ENCODE data around the gene SPOCK1.
"Not testable (repeated sequence)": the region's sequence is repeated elsewhere in the genome, so short reads cannot be mapped to it uniquely, and the experiment has no call there.

Gene SPOCK1

GRCh38 chr5:137290373-137290772 is 208.8 kb downstream of the SPOCK1 start:
- no peak for DNase-seq

DNA sequence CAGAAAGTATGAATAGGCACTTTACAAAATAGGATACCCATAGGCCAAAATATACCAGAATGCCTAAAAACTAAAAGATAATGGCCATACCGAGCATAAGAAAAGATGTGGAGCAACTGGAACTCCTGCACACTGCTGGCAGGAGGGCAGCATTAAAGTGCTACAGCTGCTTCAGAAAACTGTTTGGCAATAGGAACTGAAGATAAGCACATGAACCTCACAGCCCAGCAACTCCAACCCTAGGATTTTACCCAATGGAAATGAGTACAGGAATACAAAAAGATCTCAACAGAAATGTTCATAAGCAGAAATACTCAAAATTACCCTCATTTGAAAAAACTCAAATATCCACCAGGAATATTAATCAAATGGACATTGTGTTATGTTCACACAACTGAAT is 209.3 kb downstream of the SPOCK1 start:
- DNase-seq: no peak

GRCh38 chr5:137287569-137287968 is 211.6 kb downstream of the SPOCK1 start:
- DNase-seq: no peak

DNA sequence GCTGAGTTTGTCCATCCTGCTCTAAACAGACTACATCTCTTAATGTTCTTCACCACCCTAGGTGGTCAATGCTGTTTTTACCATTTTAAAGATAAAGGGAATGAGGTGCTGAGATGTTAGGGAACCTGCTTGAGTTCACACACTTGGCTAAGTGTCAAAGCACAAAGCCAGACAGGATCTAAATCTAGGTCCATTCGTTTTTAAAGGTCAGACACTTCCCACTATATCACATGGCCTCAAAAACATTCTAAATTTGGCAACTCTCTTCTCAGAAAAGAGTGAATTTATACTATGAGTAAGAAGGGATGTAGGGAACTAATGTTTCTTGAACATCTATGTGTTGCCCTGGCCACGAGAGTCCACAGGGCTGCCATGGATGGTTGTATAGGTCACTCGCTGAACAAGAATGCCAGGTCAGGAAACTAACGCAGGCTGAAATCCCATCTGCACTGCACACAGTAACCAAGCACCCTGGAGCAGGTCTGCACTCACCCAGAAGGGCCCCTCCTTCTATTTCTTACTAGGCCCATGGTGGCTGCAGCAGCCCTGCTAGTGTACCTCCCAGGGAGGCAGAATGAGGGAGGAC is 213.0 kb downstream of the SPOCK1 start:
- DNase-seq: no peak

- no peak for DNase-seq
Measured at GRCh38 chr5:137283801-137284200, 215.3 kb downstream of the SPOCK1 start.

DNA sequence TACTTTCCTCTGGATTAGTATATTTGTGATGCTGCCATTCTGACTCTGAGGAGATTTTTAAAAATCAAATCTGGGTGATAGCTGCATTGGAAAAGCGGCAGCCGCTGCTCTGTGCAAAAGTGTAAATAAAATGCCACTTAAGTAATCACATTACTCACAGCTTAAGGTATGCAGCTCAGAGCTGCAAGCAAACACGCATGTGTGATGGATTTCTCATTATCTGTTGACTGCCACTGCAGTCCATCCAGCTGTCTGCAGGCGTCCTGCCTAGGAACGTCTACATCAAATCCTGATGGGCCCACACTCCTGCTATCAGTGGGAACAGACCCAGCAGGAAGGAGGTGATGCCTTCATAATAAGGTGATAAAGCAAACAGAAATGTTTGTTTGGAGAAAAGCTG is 216.9 kb downstream of the SPOCK1 start:
- no peak for DNase-seq

DNA sequence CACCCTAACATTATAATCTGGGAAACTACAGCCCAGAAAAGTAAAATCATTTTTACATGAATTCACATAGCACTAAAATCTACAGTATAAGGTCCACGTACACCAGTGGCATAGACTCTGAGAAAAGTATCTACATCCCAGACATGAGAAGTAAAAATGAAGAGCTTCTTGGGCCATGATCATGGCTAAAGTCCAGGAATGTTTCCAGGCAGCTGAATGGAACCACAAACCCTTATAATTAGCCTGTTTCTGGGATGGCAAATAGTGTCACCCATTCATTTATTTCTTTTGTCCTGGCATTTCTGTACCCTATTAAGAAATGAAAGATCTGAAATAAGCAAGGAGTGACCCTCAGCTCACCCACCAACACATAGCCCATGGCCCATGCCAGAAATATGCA is 217.9 kb downstream of the SPOCK1 start:
- no peak for DNase-seq

GRCh38 chr5:137280656-137281055 is 218.5 kb downstream of the SPOCK1 start:
- no peak for DNase-seq

- peak; percentile 41 for DNase-seq
Measured at GRCh38 chr5:137279521-137280231, 219.4 kb downstream of the SPOCK1 start.

- DNase-seq: no peak
Measured at GRCh38 chr5:137278476-137278875, 220.7 kb downstream of the SPOCK1 start.

DNA sequence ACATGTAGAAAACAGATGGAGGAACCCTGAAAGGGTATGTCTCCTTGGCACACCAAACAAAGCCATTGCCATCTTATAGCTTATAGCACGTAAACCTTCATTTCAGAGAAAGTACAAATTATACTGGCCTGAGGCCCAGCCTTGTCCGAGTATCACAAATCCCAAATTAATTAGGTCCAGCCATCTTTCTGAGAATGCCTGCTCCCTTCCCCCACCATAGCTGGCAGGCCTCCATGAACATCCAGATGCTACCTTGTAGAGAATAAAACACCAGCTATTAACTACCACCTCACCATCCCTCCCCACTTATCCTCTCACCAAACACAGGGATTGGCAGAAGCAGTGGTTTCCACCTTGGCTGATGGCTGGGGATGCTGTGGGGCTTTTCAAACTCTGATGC is 224.0 kb downstream of the SPOCK1 start:
- peak; percentile 52 for DNase-seq

DNA sequence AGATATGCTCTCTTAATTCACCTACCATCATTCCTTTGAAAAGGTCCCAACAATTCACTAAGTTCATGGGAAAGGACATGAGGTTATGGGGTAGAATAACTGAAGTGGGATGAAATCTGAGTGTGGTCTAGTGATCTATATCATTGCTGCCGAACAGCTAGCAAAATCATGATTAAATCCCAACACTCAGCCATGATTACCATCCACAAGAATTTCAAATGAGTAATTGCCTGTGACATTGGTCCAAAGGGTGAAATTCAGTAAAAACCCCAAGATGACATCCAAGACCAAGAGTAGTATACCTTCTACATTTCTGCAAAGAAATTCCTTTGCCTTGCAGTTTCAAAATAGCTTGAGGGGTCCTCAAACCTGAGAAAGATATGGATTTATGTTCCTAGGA is 225.6 kb downstream of the SPOCK1 start:
- no peak for DNase-seq

GRCh38 chr5:137272831-137273230 is 226.3 kb downstream of the SPOCK1 start:
- no peak for DNase-seq

GRCh38 chr5:137269946-137270345 is 229.2 kb downstream of the SPOCK1 start:
- no peak for DNase-seq

DNA sequence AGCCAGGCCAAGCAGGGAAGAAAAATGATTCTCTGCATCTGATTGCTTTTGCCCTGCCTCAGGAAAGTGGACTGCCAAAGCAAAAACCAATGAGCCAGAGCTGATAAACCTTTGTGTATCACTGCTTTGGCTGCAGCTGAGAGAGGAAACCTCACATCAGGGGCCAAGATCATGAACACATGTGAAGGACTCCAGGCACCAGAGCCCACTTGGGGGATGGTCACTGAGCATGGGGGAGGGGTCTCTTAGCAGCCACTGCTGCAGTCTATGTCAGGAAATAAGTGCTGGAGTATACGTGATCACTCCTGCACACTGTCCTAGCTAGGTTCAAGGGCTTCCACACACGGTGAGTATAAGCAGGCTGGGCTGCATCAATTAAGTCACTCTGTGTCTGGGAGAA is 229.9 kb downstream of the SPOCK1 start:
- DNase-seq: no peak

- no peak for DNase-seq
Measured at GRCh38 chr5:137268646-137269045, 230.5 kb downstream of the SPOCK1 start.

DNA sequence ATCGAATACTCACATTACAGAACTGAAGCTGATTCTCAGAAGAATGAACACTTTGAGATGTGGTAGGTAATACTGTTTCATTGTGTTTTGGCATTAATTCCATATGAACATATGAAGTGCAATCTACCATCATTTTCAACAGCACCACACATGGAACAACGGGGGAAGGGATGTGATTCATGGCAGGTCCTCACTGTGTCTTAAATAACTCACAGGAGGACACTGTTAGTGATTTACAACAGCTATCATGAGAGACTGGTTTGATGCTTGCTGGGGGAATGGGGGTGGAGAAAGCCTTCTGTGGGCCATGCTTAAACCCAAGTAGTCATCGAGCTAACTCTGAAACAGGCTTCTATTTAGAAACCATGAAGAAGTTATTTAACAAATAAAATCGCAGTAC is 232.9 kb downstream of the SPOCK1 start:
- DNase-seq: no peak

DNA sequence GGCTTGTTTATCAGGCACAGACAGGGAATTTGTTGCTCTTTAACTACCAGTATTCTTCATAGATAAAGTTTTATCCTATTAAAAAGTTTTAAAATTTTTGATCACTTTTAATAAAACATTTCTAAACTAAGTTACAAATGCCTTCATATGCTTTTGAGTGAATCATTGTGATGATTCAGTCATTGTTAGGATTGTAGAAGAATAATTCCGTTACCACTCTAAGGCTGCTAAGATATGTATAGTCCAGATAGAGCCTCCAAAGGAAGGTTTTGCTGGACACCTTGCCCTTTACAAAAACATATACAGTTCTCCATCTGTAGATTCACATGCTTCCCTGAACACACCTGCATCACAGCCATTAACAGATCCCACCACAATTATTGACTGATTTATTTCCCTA is 233.7 kb downstream of the SPOCK1 start:
- DNase-seq: no peak

DNA sequence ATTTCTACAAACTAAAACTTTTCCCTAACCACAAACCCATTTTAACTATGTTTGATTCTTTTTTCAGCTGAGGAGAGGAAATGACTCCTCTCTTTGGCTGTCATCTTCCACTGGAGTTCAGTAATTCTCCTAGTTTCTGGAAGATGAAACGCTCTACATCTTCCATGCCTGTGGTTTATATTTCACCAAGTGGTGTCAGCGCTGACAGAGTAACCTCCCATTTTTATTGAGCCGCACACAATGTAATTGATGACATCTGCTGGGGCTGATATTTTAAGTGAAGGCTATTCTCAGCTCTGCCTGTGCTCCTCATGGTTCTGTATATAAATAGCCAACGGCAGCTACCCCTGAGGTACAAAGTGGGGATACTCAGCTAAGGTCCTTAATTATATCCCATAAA is 234.6 kb downstream of the SPOCK1 start:
- DNase-seq: no peak

DNA sequence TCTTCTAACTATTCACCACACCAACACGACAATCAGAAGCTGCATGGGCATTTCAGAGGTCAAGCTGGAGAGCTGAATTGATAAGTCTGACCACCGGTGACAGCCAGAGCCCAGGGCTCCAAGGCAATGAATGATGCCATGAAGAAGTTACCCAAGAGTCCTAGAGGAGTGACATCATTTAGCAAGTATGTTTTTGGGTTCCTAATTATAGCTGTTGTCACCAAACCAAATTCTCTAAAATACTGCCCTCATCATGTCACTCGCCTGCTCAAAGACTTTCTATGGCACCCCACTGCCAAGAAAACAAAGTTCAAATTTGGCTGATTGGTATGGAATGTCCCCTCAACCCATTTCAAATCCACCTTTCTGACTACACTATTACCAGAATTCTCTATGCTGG is 235.1 kb downstream of the SPOCK1 start:
- no peak for DNase-seq

DNA sequence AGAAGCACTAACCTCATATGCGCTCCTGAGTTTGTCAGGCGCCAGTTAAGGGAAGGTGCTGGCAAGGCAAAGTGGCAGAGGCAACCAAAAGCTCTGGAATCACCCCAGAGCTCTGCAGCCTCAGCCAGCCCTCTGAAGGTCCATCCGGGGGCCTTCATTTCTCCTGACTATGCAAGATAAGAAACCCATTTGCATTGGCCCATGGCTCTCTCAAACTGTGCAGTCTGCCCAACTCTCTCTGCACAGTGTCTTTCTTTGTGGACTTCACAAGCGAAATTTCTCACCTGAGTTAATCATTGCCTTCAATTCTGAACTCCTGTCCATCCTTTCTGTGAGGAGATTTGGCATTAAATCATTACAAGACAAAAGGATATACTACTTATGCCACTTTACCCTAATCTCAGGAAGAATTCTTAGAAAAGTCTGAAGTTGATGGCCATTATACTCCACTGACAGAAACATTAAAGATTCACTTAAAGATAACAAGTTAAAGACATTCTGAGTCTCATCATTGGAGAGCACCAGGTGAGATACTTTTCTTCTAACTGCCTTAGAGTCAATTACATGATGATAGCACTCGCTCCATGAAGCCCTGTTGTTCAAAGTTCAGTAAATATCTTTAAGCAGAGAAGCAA is 235.6 kb downstream of the SPOCK1 start:
- DNase-seq: no peak

- DNase-seq: no peak
Measured at GRCh38 chr5:137262818-137263217, 236.3 kb downstream of the SPOCK1 start.

DNA sequence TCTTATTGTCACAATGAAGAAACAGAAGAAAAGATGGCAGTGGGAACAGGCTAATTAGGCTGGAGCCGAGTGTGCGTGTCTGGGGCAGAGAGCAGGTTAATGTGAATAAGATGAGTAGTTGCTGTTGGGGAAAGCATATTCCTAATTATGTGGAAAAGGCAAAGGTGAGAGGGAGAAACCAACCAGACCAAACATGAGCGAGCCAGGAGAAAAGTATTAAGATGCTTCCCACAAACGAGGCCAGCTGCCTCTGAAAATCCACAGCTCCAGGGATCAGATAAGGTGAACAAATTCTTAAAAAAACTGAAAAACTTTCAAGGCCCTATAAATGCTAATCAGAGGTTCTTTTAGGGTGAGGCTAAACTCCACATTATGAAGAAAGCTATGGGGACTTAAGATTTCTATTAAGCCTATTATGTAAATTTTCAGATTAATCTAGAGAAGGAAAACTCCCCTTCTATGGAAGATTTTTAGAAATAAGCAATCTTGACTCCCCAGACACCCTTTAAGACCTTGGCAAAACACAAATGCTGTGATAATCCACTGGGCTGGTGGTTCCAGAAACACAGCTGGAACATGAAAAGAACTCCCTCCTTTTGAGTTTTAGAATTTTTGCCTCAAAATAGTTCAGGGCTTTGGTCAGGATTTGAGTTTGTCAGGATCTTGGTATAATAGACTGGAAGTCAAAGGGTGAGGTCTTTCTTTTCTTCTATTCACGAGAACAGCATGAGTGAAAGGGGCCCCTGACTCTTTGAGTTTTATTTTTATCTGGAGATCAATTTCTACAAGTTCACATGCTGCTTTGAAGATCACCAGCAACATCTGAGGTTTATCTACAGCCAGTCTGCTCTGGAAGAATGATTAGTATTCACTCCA is 238.1 kb downstream of the SPOCK1 start:
- no peak for DNase-seq

- DNase-seq: not testable (repeated sequence)
Measured at GRCh38 chr5:137259115-137259514, 240.0 kb downstream of the SPOCK1 start.
